HG03520 (cell line): ENCODE measurements around the gene CSRP3.

ENCODE experiments used
- ATAC-seq: cut with Tn5 transposase; IDR thresholded peaks from one replicate; pipeline ENCODE4 v1.9.1; 2021; ENCODE audit warnings: mild to moderate bottlenecking, moderate library complexity; ENCODE audit not compliant: unreplicated experiment

Gene CSRP3

GRCh38 chr11:19201737-19202605, at the start of gene CSRP3:
CSRP3 (minus strand) TSS chr11:19201983; CDS start chr11:19192448, 9,535 bp downstream.
- ATAC-seq, result no peak

GRCh38 chr11:19251577-19251976, 49.8 kb upstream of the CSRP3 start:
- no peak for ATAC-seq

- no peak for ATAC-seq
Measured at GRCh38 chr11:19246816-19247215, 45.0 kb upstream of the CSRP3 start.

GRCh38 chr11:19245351-19245750, 43.6 kb upstream of the CSRP3 start:
- no peak for ATAC-seq

- ATAC-seq, result no peak
Measured at GRCh38 chr11:19244621-19245020, 42.8 kb upstream of the CSRP3 start.

DNA sequence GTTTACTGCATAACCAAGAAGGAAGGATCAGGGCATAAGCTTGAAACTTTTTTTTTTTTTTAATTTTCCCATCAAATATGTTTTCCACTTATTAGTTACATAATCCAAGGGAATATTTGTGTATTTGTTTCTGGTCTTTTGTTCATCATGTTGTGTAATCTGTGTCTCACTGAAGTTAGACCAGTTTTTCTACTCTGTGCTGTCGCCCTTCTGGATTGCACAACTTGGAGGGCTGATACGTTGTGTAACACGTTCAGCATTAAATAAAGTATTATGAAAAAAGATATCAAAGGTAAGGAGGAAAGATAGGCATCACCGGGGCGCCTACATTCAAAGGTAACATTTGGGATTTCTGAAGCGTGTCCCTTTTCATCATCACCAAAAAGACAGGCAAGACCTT, 42.3 kb upstream of the CSRP3 start:
- no peak for ATAC-seq

DNA sequence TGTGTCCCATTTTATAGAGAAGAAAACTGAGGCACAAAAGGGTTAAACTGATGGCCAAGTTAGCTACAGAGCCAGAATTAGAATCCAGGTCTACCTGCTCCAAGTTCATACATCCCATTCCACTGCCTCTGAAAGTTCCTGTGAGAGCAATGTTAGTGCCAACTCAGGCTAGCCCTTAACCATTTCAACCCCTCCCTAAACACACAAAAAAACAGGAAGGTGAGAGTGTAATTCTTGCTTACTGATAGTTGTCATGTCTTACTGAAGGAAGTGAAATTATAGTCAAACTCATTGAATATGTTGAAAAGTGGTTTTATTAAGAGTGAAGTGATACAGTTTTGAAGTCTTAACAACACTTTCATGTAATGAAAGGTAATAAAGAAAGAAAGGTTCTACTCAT, 41.8 kb upstream of the CSRP3 start:
- ATAC-seq, result no peak

DNA sequence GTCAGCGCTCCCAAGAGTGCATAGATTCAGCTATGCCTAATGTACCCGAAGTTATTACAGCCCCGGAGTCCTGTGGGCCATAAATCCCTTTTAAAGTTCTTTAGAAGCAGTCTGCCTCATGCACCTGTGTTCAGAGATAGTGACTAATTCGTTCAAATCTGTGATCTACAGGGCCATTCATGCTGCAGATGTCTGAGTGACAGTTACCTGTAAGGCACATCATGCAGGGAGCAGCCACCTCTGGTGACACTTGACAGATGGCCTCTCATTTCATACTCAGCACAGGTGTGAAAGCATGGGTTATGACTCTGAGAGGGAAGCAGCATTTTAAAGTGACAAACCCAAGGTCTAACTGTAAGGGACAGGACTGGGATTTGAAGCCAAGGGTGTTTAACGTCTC, 41.4 kb upstream of the CSRP3 start:
- no peak for ATAC-seq

DNA sequence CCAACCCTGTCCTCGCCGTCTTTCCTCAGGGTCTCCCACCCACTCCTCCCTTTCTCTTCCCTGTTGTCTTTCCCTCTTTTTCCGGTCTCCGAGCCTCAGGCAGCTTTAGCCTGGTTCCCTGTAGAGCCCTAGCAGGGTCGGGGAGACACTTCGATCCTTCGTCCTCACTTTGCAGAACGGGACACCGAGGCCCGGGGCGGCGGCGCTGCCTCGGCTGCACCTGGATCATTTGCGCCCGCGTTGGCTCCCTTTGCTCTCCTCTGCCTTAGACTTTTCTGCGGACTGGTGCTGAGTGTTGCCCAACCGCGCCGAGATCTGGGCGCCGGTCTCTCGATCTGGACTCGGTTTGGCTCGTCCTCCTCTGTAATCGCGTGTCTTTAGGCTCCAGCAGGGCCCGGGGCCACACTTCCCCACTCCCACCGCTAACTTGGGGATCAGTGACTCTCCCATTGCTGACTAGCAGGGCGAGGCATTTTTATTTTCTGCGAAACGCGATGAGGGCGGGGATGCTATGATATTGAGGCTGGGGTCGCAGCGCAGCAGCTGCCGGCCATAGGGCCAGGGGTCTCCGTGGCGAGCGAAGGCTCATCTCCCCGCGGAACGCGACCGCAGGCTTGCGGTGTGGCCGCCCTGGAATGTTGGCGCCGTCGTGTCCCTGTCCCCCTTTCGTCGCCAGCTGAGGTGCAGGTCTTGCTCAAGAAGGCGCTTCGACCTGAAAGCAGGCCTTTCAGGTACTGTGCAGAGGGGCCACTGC, 40.6 kb upstream of the CSRP3 start:
- no peak for ATAC-seq

DNA sequence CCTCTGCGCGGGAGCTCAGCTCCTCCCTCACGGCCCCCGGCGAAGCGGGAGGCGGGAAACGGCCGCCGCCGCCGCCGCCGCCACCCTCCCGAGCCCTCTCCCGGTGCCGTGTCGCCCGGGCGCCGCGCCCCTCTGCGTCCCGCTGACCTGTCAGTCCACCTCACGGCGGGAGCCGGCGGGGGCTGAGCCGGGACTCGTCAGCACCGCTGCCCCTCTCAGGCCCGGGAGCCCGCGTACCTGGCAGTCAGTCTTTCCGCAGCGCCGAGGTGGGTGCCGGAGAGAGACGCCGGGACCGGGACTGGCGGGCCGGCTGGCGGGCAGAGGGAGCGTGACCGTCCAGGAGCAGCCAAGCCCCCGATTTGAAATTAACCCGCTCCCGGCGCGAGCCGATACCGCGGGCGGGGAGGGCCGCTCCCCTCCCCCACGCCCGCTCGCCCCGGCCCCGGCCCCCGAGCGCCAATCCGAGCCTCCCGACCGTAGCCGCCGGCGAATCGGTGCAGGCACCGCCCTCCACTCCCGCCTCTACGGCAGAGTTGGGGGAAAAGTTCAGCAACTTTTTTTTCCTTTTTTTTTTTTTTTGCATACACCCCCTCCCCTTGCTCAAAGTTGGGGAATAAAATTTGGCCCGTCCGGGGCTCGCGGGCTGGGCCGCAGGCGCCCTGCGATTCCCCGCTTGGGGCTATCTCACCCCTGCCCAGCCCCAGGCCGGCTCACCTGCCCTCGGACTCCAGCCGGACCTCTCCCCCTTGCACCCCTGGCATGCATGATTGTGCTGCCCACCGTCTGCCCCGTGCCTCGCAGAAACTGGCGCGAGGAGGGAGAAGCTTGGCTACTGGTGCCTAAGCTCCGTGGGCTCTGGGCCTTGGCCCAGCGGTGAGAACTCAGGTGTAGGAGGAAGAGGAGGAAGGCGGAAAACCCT, 39.7 kb upstream of the CSRP3 start:
- peak; percentile 21 for ATAC-seq

DNA sequence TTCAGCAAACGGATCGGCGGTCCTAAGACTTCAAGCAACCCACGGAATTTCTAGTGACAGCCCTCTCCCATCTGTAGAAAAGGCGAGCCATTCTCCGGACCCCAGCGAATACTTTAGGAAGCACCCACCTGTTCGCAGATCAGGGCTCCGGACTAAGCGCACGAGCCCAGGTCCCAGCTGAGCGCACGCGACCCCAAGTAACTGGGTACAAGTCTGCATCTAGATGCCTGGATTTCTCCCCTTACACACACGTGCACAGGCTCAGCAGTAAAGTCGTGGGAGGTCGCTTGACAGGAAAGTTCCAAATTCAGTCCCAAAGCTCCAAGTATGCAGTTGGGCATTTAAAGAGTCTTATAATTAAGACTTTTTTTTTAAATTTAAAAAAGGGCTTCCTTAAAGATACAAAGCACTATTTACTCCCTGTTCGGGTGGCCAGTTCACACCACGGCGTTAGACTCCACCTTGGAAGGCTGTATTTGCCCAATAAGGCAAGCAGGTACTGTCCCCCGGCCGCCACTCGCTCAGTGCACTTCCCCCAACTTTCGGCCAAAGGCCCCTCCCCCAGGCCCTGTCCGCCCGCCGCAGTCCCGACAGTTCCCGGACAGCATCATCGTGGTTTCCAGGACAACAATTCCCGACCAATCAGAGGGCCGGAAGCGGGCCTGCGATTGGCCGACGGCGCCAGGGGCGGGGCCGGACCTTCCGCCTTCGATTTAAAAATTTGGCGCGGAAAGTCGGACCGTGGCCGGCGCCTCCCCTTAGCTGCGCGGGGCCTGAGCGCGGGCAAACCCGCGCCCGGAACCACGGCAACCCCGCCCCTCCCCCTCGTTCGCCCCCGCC, 38.9 kb upstream of the CSRP3 start, which contains the start of gene E2F8:
E2F8 (minus strand) TSS at position 526 of the 840 bp plus-strand sequence. CDS start 824 bp downstream, outside the sequence.
- ATAC-seq, result peak; percentile 86

GRCh38 chr11:19239039-19239438, 37.3 kb upstream of the CSRP3 start:
- ATAC-seq, result no peak

DNA sequence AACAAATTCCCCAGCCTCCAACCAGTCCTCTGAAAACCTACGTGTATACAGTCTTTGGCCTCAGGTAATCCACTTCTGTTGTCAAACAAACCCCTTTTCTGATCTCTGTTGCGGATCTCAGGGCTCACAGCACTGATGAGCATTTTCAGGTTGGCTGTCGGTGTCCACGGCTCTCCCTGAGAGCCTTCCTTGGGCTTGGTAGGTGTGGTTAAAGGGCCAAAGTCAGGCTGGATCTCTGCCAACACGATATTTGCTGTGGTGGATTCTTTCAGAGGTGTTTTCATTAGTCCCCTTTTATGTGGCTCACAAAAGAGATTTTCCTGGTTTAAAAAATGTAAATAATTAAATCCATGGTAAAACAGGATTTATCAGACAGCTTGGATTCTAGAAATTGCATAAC, 36.0 kb upstream of the CSRP3 start:
- ATAC-seq, result no peak

GRCh38 chr11:19237381-19237780, 35.6 kb upstream of the CSRP3 start:
- ATAC-seq, result no peak

GRCh38 chr11:19234231-19234817, 32.5 kb upstream of the CSRP3 start:
- ATAC-seq, result no peak

GRCh38 chr11:19232910-19233503, 31.2 kb upstream of the CSRP3 start:
- no peak for ATAC-seq

GRCh38 chr11:19229671-19230070, 27.9 kb upstream of the CSRP3 start:
- ATAC-seq, result no peak

DNA sequence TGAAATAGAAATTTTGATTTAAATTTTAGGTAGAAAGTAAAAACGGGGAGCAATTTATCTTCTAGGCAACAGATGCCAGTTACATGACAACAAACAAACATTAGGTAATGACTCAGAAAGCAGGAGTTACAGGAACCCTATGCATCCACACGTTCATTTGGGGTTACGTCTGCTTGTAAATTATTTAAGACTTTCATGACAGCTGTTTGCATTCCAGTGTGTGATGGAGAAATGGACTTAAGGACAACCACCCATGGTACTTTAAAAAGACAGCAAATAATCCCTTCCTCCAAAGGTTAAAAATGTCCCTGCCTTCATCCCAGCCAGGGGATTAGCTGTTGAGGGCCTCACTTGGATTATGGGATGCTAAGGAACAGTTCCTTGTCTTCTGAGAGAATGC, 27.2 kb upstream of the CSRP3 start:
- no peak for ATAC-seq
